HepG2 (cell line): ENCODE results near the gene EXOC3L4. TPM values are rescaled to one million over a fixed set of nuclear protein-coding genes. Genes with fewer than 3 reads are reported as not detected.

Experiments used
- ATAC-seq: fragments of 200-7000 bp; cut with Tn5 transposase; 3 replicates; pipeline ENCODE4 v1.9.1; 2020; ENCODE audit warnings: mild to moderate bottlenecking, moderate library complexity
- BruUV-seq: library from RNA; stranded (reverse); fragments of 400-500 nt; replicated peaks from 2 replicates; lab custom pipeline; 2021; lab: Mats Ljungman, UMichigan
- CTCF ChIA-PET: fragments of 300-600 bp; formaldehyde crosslinking; extraction: SDS; loops from one replicate; lab custom pipeline; 2021; ENCODE audit warnings: low total read pairs, inconsistent platforms, low intra/inter-chr PET ratio; lab: Yijun Ruan, JAX
- POLR2A ChIA-PET: fragments of 350-600 bp; sonication (Branson Sonifier 250); formaldehyde crosslinking; loops from one replicate; lab custom pipeline; 2020; ENCODE audit warnings: antibody characterized with exemption, inconsistent platforms; lab: Yijun Ruan, JAX
- DNase-seq: peaks from one replicate; pipeline ENCODE4 v3.0.0-alpha.2; 2015; ENCODE audit warnings: low spot score
- FAIRE-seq: peaks from 3 replicates; lab custom pipeline; 2011; peaks lifted over from hg19 to GRCh38; lab: Jason Lieb, UNC
- H2AFZ ChIP-seq: one replicate; pipeline ENCODE4 v1.6.1; 2011; ENCODE audit warnings: low read length, inconsistent platforms
- H3K27ac ChIP-seq: fragments of 300-600 bp; 3 replicates; pipeline ENCODE4 v1.8.0; 2011; ENCODE audit warnings: mixed run types, mild to moderate bottlenecking, mixed read lengths, low read length, inconsistent platforms; ENCODE audit not compliant: insufficient read depth; ENCODE audit errors: extremely low read length
- H3K27me3 ChIP-seq, 2 experiments: fragments of 200-600 bp in 1 of 2; 2 replicates in 1 of 2; 3 replicates in 1 of 2; pipeline versions ENCODE4 v1.6.0 to v1.8.0; 2011; ENCODE audit warnings: low read length in 2 of 2, mild to moderate bottlenecking in 2 of 2, moderate library complexity in 2 of 2, inconsistent platforms in 1 of 2; ENCODE audit not compliant: insufficient read depth in 2 of 2, control insufficient read depth in 1 of 2
- H3K36me3 ChIP-seq, 2 experiments: fragments of 200-600 bp in 1 of 2; replicated peaks in 1 of 2; 2 replicates in 1 of 2; 3 replicates in 1 of 2; pipeline versions ENCODE4 v1.5.1 to v1.8.0; 2011; ENCODE audit warnings: low read length in 2 of 2, inconsistent platforms in 1 of 2; ENCODE audit not compliant: insufficient read depth in 2 of 2, control insufficient read depth in 1 of 2
- H3K4me1 ChIP-seq: 2 replicates; pipeline ENCODE4 v1.5.1; 2012; ENCODE audit warnings: low read length, inconsistent platforms; ENCODE audit not compliant: insufficient read depth
- H3K4me2 ChIP-seq: 2 replicates; pipeline ENCODE4 v1.6.0; 2011; ENCODE audit warnings: low read depth, low read length, inconsistent platforms
- H3K4me3 ChIP-seq, 3 experiments: fragments of 200-600 bp in 1 of 3; sonication (generic), shearing (Covaris generic) in 1 of 3; replicated peaks in 1 of 3; 2 replicates each; pipeline ENCODE4 v1.5.1; 2011 to 2016; ENCODE audit warnings: low read length in 3 of 3, inconsistent platforms in 2 of 3, low read depth in 2 of 3, mild to moderate bottlenecking in 2 of 3, control low read depth in 1 of 3, mixed read lengths in 1 of 3; ENCODE audit not compliant: insufficient read depth in 1 of 3
- H3K79me2 ChIP-seq: one replicate; pipeline ENCODE4 v1.6.1; 2011; ENCODE audit warnings: low read length, inconsistent platforms; ENCODE audit not compliant: insufficient read depth
- H3K9ac ChIP-seq: 2 replicates; pipeline ENCODE4 v1.6.0; 2011; ENCODE audit warnings: mild to moderate bottlenecking, low read depth, low read length, inconsistent platforms; ENCODE audit not compliant: insufficient read depth
- H3K9me3 ChIP-seq: 2 replicates; pipeline ENCODE4 v1.5.1; 2012; ENCODE audit warnings: mild to moderate bottlenecking, low read length
- H4K20me1 ChIP-seq: 2 replicates; pipeline ENCODE4 v1.6.0; 2011; ENCODE audit warnings: inconsistent platforms, mild to moderate bottlenecking, low read length, moderate library complexity; ENCODE audit not compliant: insufficient read depth
- ARID4A ChIP-seq: sonication (generic); formaldehyde crosslinking; IDR thresholded peaks from 2 replicates; pipeline ENCODE4 v1.5.0; 2020; ENCODE audit warnings: mild to moderate bottlenecking, missing genetic modification reagents, borderline replicate concordance
- BCL3 ChIP-seq: sonication (generic); formaldehyde crosslinking; IDR thresholded peaks from 2 replicates; pipeline ENCODE4 v1.5.1; 2020; ENCODE audit warnings: mild to moderate bottlenecking, missing genetic modification reagents, moderate library complexity
- DRAP1 ChIP-seq: IDR thresholded peaks from 2 replicates; pipeline ENCODE4 v1.6.1; 2016; ENCODE audit warnings: missing genetic modification reagents, missing compliant biosample characterization
- GABPB1 ChIP-seq: IDR thresholded peaks from 2 replicates; pipeline ENCODE4 v1.6.1; 2016; ENCODE audit warnings: mild to moderate bottlenecking, missing genetic modification reagents, moderate library complexity, missing compliant biosample characterization
- HNRNPK ChIP-seq: fragments of 200-400 bp; formaldehyde crosslinking; IDR thresholded peaks from 2 replicates; pipeline ENCODE4 v1.6.1; 2018; ENCODE audit warnings: low read length, low read depth, moderate library complexity, mild to moderate bottlenecking; ENCODE audit not compliant: poor library complexity, severe bottlenecking
- HOXD1 ChIP-seq: sonication (generic); formaldehyde crosslinking; IDR thresholded peaks from 2 replicates; pipeline ENCODE4 v1.5.0; 2020; ENCODE audit warnings: missing genetic modification reagents
- MYPOP ChIP-seq: sonication (generic); formaldehyde crosslinking; IDR thresholded peaks from 2 replicates; pipeline ENCODE4 v1.8.1; 2023; ENCODE audit warnings: mild to moderate bottlenecking, moderate library complexity, missing genetic modification reagents
- POLR2AphosphoS2 ChIP-seq: IDR thresholded peaks from 2 replicates; pipeline ENCODE4 v1.6.1; 2011; ENCODE audit warnings: low read depth, low read length, improper control_type of control experiment
- SMAD1 ChIP-seq: sonication (generic); formaldehyde crosslinking; IDR thresholded peaks from 2 replicates; pipeline ENCODE4 v1.4.0; 2020; ENCODE audit warnings: missing genetic modification reagents, low read depth, mild to moderate bottlenecking, borderline replicate concordance
- ZMYM4 ChIP-seq: sonication (generic); formaldehyde crosslinking; IDR thresholded peaks from 2 replicates; pipeline ENCODE4 v1.8.1; 2023; ENCODE audit warnings: mild to moderate bottlenecking, missing genetic modification reagents
- ZNF33B ChIP-seq: sonication (generic); formaldehyde crosslinking; IDR thresholded peaks from 2 replicates; pipeline ENCODE4 v1.5.1; 2020; ENCODE audit warnings: mild to moderate bottlenecking, missing genetic modification reagents
- ZNF350 ChIP-seq: sonication (generic); formaldehyde crosslinking; IDR thresholded peaks from 2 replicates; pipeline ENCODE4 v1.4.0; 2020; ENCODE audit warnings: mild to moderate bottlenecking, low read depth, missing genetic modification reagents, borderline replicate concordance
- ZNF589 ChIP-seq: sonication (generic); formaldehyde crosslinking; conservative IDR thresholded peaks from 2 replicates; pipeline ENCODE4 v1.8.0; 2022; ENCODE audit warnings: mild to moderate bottlenecking, moderate library complexity, missing genetic modification reagents
- ZNF597 ChIP-seq: sonication (generic); formaldehyde crosslinking; IDR thresholded peaks from 2 replicates; pipeline ENCODE4 v1.5.0; 2020; ENCODE audit warnings: missing genetic modification reagents
- WGBS: methylation state at CpG from one replicate; pipeline ENCODE4 v1.1.6; 2017; ENCODE audit warnings: low lambda C conversion rate; 5-methylcytosine and 5-hydroxymethylcytosine counted together
- in situ Hi-C: cut with HindIII; loops from 2 replicates; pipeline ENCODE4 v1.10.0; 2017; ENCODE audit warnings: low pct_unique_long_range_greater_than_20kb; ENCODE audit not compliant: extremely low pct_ligation_motif_present
- intact Hi-C: fragments of 100-400 bp; cut with micrococcal nuclease; formaldehyde crosslinking; loops from one replicate; pipeline ENCODE4 v1.10.0; 2022; ENCODE audit not compliant: unreplicated experiment
- polyA plus RNA-seq, 8 experiments: library from polyadenylated mRNA; depleted of rRNA in 3 of 8; stranded (reverse) in 7 of 8; unstranded in 1 of 8; fragments of >200 nt; fragmentation: Illumina TruSeq in 4 of 8; extraction: Trizol in 4 of 8; gene quantifications; 2 replicates each; pipeline versions ENCODE4 v1.2.1 to v1.2.3, GENCODE V29; 2011 to 2016; ENCODE audit warnings: low read depth in 4 of 8, missing spikeins in 1 of 8, mixed read lengths in 1 of 8; ENCODE audit not compliant: insufficient read depth in 1 of 8
- total RNA-seq, 5 experiments: library from RNA; depleted of rRNA; stranded (reverse); fragments of >200 nt; fragmentation: Illumina TruSeq; extraction: Trizol; gene quantifications; 2 replicates each; pipeline ENCODE4 v1.2.3, GENCODE V29; 2016; ENCODE audit warnings: low read depth in 1 of 5

EXOC3L4 gene
- total and polyA plus RNA-seq, 2 of the 13 experiments (the other 11 are each of a cell fraction or from before 2014, with no cell fraction given): 11.8 to 27.0 TPM

- CTCF ChIA-PET: no interaction called here
- in situ Hi-C loops (no loop called here), intact Hi-C loops (no loop called here)
- Histone ChIP-seq H2AFZ (peak within 1 kb of the TSS; percentile 9), H3K27me3 (no peaks in the 10 kb centered on the region), H3K9ac (peak within 1 kb of the TSS; percentile 73), H3K4me1 (peaks cover 42% of the 10 kb centered on the region), H4K20me1 (peaks cover 5% of the 10 kb centered on the region; the same call in 1 of the 2 replicates), H3K79me2 (peaks cover 27% of the 10 kb centered on the region), H3K4me3 (peak within 1 kb of the TSS; percentile 77 to 98 (median 91)), H3K4me2 (peak within 1 kb of the TSS; percentile 93), H3K27ac (peak within 1 kb of the TSS; percentile 63), H3K36me3 (no peaks in the 10 kb centered on the region; a peak in 2 of 5 replicates), H3K9me3 (no peaks in the 10 kb centered on the region)
- 0% methylated on average over 8 of the region's 113 CpGs for WGBS
- DNase-seq (peak; percentile 66), ATAC-seq (peak; percentile 96), FAIRE-seq (no peak)
- POLR2A ChIA-PET: interaction anchor here (1.3 kb wide), 1 partner anchor 43 kb away, joined by 4 read pairs; no protein-coding TSS in a partner anchor
- no TSS peak for BruUV-seq
- peak; percentile 66; the same call in 1 of the 2 replicates for TF ChIP-seq BCL3 (CRISPR knock-in tag)
- no peak for TF ChIP-seq ZNF589 (CRISPR knock-in tag)
- TF ChIP-seq HNRNPK: peak; percentile 91
- TF ChIP-seq MYPOP (CRISPR knock-in tag): 0 out of 2 replicates have a peak, but pooled peaks have one; percentile 26
- TF ChIP-seq ZMYM4 (CRISPR knock-in tag): peak; percentile 67
- TF ChIP-seq ZNF350: peak; percentile 69
- no peak for TF ChIP-seq POLR2AphosphoS2
- TF ChIP-seq SMAD1 (CRISPR knock-in tag): peak; percentile 77; the same call in 1 of the 2 replicates
- no peak for TF ChIP-seq ZNF597 (CRISPR knock-in tag)
- TF ChIP-seq ARID4A (CRISPR knock-in tag): peak; percentile 63; the same call in 1 of the 2 replicates
- no peak for TF ChIP-seq DRAP1 (CRISPR knock-in tag)
- TF ChIP-seq GABPB1 (CRISPR knock-in tag): peak; percentile 64; the same call in 1 of the 2 replicates
- 0 out of 2 replicates have a peak, but pooled peaks have one; percentile 50 for TF ChIP-seq ZNF33B (CRISPR knock-in tag)
- 0 out of 2 replicates have a peak, but pooled peaks have one; percentile 29 for TF ChIP-seq HOXD1 (CRISPR knock-in tag)
These were observed 37.0 kb upstream of the EXOC3L4 start, which contains the start of gene CDC42BPB for GRCh38 chr14:103057372-103058163. CDC42BPB (minus strand) TSS chr14:103057549; CDS start chr14:103057173, 376 bp downstream.
